ENCODE data around the gene LYRM7.

Gene LYRM7

DNA sequence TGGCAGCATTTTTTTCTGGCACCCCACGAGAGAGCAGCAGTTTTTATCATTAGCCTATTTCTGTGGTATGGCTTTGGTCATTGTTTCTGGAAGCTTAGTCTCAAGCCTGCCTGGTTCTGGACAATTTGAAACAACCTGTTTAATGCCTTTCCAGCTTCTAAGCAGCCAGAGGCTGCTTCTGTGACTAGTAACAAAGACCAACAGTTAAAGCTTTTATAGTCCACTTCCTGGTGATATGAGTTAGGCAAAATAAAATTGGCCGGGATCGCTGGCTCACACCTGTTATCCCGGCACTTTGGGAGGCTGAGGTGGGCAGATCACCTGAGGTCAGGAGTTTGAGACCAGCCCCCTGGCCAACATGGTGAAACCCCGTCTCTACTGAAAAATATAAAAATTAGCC is 24.0 kb downstream of the LYRM7 start:
- Mint-ChIP-seq H3K4me1 (no peaks in the 10 kb centered on the region), H3K36me3 (peaks cover 15 to 19% of the 10 kb centered on the region in 2 donors), H3K9me3 (no peaks in the 10 kb centered on the region), H3K27ac (no peak overlapping the region), H3K4me3 (no peak overlapping the region), H3K27me3 (no peaks in the 10 kb centered on the region)
- DNase-seq (no peak), ATAC-seq (replicated peaks) (no peak)

DNA sequence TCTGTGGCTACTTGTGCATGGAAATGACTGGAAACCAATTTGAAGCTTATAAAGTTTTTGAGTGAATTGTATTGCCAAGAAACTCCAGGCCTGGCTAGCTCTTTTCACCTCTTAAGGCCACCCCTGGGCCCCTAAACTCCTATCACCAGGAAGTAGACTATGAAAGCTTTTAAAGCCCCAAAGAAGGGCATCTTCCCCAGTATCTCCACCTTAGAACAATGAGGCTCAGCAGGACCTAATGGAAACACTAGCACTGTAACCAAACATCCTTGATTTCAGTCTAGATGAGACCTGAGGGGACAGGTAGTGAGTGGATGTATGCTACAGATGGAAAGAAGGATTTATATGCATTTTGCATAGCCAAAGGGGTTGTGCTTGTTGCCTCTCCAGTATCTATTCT is 25.0 kb downstream of the LYRM7 start:
- Mint-ChIP-seq H3K27me3 (no peaks in the 10 kb centered on the region), H3K27ac (no peak overlapping the region), H3K36me3 (peaks cover 15% of the 10 kb centered on the region in 2 donors), H3K4me3 (no peak overlapping the region), H3K4me1 (no peaks in the 10 kb centered on the region), H3K9me3 (no peaks in the 10 kb centered on the region)
- ATAC-seq (replicated peaks) = no peak
- DNase-seq = no peak

DNA sequence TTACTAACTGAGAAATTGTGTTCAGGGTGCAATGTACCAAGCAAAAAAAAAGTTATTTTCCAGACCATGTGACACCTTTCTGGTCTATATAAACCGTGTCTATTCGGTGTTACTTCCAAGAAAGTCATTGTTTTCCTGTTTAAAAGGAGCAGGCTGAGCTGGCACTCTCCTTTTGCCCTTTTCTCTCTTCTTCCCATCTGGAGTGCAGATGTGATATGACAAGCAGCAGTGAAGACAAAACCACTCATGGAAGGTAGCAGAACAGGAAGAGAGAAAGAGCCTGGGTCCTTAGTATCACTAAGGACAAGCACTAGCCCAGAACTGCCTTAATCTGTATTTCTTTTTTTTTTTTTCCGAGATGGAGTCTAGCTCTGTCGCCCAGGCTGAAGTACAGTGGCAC is 25.6 kb downstream of the LYRM7 start:
- Mint-ChIP-seq H3K27me3 (no peaks in the 10 kb centered on the region), H3K36me3 (peaks cover 15% of the 10 kb centered on the region in 2 donors), H3K4me3 (no peak overlapping the region), H3K9me3 (no peaks in the 10 kb centered on the region), H3K4me1 (no peaks in the 10 kb centered on the region), H3K27ac (no peak overlapping the region)
- ATAC-seq (replicated peaks) (no peak), DNase-seq (no peak)

DNA sequence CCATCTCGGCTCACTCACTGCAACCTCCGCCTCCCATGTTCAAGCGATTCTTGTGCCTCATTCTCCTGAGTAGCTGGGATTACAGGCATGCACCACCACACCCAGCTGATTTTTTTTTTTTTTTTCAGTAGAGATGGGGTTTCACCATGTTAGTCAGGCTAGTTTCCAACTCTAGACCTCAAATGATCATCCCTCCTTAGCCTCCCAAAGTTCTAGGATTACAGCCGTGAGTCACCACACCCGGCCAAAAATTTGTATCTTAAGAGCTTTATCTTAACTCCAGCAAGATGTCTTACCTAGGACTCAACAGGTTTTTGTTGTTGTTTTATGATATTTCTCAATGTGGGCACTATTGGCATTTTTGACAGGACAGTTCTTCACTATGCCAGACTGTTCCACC is 27.9 kb downstream of the LYRM7 start:
- DNase-seq (no peak), ATAC-seq (replicated peaks) (no peak)
- no peaks in the 10 kb centered on the region for H3K4me1 Mint-ChIP-seq
- no peaks in the 10 kb centered on the region for H3K27me3 Mint-ChIP-seq
- no peak overlapping the region for H3K4me3 Mint-ChIP-seq
- peaks cover 7 to 10% of the 10 kb centered on the region in 2 donors for H3K36me3 Mint-ChIP-seq
- H3K9me3 Mint-ChIP-seq = no peaks in the 10 kb centered on the region
- H3K27ac Mint-ChIP-seq = no peak overlapping the region

DNA sequence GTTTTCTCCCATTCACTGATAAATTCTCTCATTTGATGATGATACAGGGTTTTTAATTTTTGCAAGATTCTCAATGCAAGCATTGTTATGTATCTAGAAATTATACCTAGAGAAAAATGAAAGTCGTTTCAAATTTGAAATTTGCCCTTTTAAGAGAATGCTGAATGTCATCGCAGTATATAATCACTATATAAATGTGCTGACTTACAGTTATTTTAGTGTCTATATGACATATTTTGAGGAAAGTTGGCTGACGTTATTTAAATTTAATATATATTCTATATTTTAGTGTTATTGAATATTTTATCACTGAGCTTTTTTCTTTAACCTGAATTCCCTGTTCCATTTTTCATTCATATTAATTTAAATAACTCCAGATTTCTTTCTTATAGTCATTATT is 29.8 kb downstream of the LYRM7 start:
- H3K36me3 Mint-ChIP-seq = peaks cover 10% of the 10 kb centered on the region in 2 donors
- no peaks in the 10 kb centered on the region for H3K27me3 Mint-ChIP-seq
- H3K27ac Mint-ChIP-seq = no peak overlapping the region
- H3K4me1 Mint-ChIP-seq = no peaks in the 10 kb centered on the region
- H3K4me3 Mint-ChIP-seq = no peak overlapping the region
- H3K9me3 Mint-ChIP-seq = no peaks in the 10 kb centered on the region
- DNase-seq (no peak), ATAC-seq (replicated peaks) (no peak)

DNA sequence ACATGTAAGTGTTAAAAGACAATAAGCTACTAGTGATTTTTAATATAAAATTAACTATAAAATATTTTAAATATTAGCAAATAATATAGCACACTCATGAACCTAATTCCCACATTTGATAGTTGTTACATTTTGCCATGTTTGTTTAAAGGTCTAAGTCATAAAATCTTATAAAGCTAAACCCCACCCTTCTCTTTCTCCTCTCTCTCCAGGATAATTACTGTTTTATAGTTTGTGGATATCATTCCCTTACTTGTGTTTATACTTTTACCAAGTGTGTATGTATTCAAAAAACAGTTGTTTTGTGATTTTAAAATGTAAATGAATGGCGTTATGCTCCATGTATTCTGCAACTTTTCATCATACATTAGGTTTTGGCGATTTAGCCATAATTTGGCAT is 34.2 kb downstream of the LYRM7 start:
- peaks cover 13 to 22% of the 10 kb centered on the region in 2 donors for H3K4me1 Mint-ChIP-seq
- no peaks in the 10 kb centered on the region for H3K27me3 Mint-ChIP-seq
- no peak overlapping the region for H3K27ac Mint-ChIP-seq
- no peak for ATAC-seq (replicated peaks)
- peaks cover 0 to 3% of the 10 kb centered on the region in 2 donors for H3K36me3 Mint-ChIP-seq
- H3K9me3 Mint-ChIP-seq = no peaks in the 10 kb centered on the region
- H3K4me3 Mint-ChIP-seq = no peak overlapping the region
- DNase-seq = no peak

DNA sequence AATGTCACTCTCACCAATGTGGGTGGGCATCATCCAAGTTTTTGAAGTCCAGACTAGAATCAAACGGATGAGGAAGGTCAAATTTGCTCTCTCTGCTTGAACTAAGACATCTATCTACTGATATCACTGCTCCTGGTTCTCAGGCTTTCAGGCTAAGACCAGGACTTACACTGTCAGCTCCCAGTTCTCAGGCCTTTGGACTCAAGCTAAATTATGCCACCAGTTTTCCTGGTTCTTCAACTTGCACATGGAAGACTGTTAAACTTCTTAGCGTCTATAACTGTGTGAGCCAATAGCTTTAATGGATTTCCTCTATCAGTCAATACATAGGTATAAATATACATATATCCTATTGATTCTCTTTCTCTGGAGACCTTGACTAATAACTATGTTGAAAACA is 35.3 kb downstream of the LYRM7 start:
- no peak for DNase-seq
- Mint-ChIP-seq H3K27ac (peak overlapping the region; percentile 56), H3K9me3 (no peaks in the 10 kb centered on the region), H3K36me3 (peaks cover 0 to 3% of the 10 kb centered on the region in 2 donors), H3K4me1 (peaks cover 24 to 33% of the 10 kb centered on the region in 2 donors), H3K4me3 (no peak overlapping the region), H3K27me3 (no peaks in the 10 kb centered on the region)
- ATAC-seq (replicated peaks) = no peak

DNA sequence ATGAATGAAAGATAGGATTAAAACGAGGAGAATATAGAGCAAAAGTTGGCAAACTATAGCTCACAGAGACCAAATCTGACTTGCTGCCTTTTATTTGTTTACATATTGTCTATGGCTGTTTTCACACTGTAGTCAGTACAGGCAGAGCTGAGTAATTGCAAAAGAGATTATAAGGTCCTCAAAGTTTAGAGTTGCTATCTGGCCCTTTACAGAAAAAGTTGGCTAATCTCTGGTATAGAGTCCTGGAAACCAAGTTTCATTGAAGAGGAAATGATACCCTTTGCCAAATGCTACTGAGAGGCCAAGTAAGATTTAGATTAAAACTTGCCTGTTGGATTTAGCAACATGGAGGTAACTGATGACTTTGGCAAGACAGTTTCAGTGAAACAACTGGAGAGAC is 36.0 kb downstream of the LYRM7 start:
- H3K27ac Mint-ChIP-seq = peak overlapping the region; percentile 0
- ATAC-seq (replicated peaks) = no peak

DNA sequence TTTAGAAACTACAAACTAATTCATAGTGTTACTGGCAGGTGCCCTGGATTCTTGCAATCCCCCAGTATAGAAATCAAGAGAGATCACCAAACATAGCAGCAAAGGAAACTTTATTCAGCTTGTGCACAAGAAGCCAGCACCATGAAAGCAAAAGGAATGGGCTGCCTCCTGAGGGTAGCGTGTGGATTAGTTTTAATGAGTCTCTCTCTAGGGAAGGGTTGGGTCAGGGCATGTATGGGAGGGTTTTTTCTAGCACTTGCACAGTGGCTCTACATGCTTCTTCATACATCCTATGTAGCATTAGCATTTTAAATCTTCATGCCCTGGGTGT is 38.4 kb downstream of the LYRM7 start:
- H3K4me3 Mint-ChIP-seq = peak overlapping the region; percentile 79 to 80
- no peaks in the 10 kb centered on the region for H3K9me3 Mint-ChIP-seq
- H3K4me1 Mint-ChIP-seq = peaks cover 34 to 57% of the 10 kb centered on the region in 2 donors
- DNase-seq (no peak), ATAC-seq (replicated peaks) (no peak)
- peaks cover 2 to 9% of the 10 kb centered on the region in 2 donors for H3K36me3 Mint-ChIP-seq
- no peaks in the 10 kb centered on the region for H3K27me3 Mint-ChIP-seq
- peak overlapping the region; percentile 98 for H3K27ac Mint-ChIP-seq

More for the DNA sequence above, 36.0 kb downstream of the LYRM7 start:
- Mint-ChIP-seq H3K4me1 (peaks cover 28 to 40% of the 10 kb centered on the region in 2 donors), H3K9me3 (no peaks in the 10 kb centered on the region), H3K4me3 (no peak overlapping the region), H3K36me3 (peaks cover 0 to 3% of the 10 kb centered on the region in 2 donors), H3K27me3 (no peaks in the 10 kb centered on the region)
- no peak for DNase-seq

DNA sequence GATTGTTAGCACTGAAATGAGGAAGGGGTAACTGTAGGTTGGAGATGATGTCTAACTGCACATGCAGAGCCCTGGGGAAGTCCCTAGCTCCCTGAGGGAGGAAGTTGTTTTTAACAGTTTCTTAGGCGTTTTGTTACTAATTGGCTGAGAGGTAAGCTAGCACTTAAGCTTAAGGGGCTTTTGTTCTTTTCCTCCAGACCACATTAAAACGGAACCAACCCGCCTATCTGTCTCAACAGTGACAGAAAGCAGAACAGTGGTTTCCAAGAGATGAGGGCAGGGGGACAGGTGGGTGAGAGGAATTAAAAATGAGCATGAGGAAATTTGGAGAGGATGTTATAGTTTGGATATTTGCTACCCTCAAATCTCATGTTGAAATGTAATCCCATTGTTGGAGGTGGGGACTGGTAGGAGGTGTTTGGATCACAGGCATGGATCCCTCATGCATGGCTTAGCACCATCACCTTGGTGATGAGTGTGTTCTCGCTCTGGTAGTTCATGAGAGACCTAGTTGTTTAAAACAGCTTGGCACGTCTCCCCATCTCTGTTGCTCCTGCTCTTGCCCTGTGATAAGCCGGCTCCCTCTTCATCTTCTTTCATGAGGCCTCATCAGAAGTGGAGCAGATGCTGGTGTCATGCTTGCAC is 38.9 kb downstream of the LYRM7 start:
- Mint-ChIP-seq H3K27ac (peak overlapping the region; percentile 98), H3K9me3 (no peaks in the 10 kb centered on the region), H3K4me3 (peak overlapping the region; percentile 79 to 80), H3K4me1 (peaks cover 38 to 62% of the 10 kb centered on the region in 2 donors), H3K36me3 (peaks cover 2 to 9% of the 10 kb centered on the region in 2 donors), H3K27me3 (no peaks in the 10 kb centered on the region)
- peak; percentile 88 for ATAC-seq (replicated peaks)
- DNase-seq = peak; percentile 85

DNA sequence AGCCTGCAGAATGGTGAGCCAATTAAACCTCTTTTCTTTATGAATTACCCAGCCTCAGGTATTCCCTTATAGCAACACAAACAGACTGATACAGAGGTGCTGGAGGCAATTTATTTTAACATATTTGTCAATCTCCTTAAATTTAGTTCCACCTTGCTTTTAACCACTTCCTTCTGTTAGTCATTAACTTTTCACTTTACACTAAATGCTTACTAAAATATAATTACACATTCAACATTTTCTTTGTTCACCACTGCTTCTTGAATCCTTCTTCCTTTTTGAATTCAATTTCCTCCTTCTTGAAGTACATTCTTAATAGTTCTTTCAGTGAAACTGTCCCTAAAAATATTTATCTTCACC is 39.4 kb downstream of the LYRM7 start:
- peaks cover 2 to 7% of the 10 kb centered on the region in 2 donors for H3K36me3 Mint-ChIP-seq
- ATAC-seq (replicated peaks) (no peak), DNase-seq (no peak)
- H3K4me1 Mint-ChIP-seq = peaks cover 43 to 67% of the 10 kb centered on the region in 2 donors
- H3K27ac Mint-ChIP-seq = peak overlapping the region; percentile 98
- no peaks in the 10 kb centered on the region for H3K9me3 Mint-ChIP-seq
- no peaks in the 10 kb centered on the region for H3K27me3 Mint-ChIP-seq
- H3K4me3 Mint-ChIP-seq = peak overlapping the region; percentile 79 to 80

DNA sequence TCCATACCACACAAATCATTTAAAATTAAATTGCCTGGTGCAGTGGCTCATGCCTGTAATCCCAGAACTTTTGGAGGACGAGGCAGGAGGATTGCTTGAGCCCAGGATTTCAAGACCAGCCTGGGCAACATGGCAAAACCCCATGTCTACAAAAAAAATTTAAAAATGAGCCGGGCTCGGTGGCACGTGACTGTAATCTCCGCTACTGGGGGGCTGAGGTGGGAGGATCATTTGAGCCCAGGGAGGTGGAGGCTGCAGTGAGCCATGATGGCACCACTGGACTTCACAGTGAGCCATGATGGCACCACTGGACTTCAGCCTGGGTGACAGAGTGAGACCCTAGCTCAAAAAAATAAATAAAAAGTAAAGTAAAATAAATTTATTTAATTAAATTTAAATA is 40.9 kb downstream of the LYRM7 start:
- no peak for ATAC-seq (replicated peaks)
- Mint-ChIP-seq H3K36me3 (peaks cover 2 to 6% of the 10 kb centered on the region in 2 donors), H3K27ac (peak overlapping the region; percentile 91), H3K4me3 (peak overlapping the region; percentile 39 to 45), H3K9me3 (no peaks in the 10 kb centered on the region), H3K4me1 (peaks cover 43 to 75% of the 10 kb centered on the region in 2 donors), H3K27me3 (no peaks in the 10 kb centered on the region)
- no peak for DNase-seq

DNA sequence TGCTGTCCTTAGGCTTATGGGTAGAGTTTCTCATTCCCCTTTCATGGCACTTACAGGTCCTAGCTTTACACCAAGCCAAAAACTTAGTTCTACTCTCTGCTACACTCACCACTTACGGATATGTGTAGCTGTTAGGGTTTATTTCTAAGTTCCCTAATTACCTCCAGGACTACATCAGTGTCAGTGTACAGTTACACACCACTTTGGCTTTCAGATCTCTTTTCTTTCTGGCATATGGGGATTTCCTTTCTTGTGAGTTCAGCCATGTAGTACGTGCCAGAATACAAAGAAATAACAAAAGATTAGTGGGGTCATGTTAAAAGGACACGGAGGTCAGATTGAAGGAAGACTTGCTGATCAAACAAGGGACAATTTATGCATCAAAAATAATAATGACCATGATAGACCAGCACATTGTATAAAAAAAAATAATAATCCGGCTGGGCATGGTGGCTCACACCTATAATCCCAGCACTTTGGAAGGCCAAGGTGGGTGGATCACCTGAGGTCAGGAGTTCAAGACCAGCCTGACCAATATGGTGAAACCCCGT is 41.8 kb downstream of the LYRM7 start:
- peak; percentile 69 to 78 for ATAC-seq (replicated peaks)
- Mint-ChIP-seq H3K9me3 (no peaks in the 10 kb centered on the region), H3K36me3 (peaks cover 2 to 6% of the 10 kb centered on the region in 2 donors), H3K4me1 (peaks cover 44 to 79% of the 10 kb centered on the region in 2 donors), H3K27me3 (no peaks in the 10 kb centered on the region), H3K27ac (peak overlapping the region; percentile 92), H3K4me3 (peak overlapping the region; percentile 67 to 72)
- no peak for DNase-seq

DNA sequence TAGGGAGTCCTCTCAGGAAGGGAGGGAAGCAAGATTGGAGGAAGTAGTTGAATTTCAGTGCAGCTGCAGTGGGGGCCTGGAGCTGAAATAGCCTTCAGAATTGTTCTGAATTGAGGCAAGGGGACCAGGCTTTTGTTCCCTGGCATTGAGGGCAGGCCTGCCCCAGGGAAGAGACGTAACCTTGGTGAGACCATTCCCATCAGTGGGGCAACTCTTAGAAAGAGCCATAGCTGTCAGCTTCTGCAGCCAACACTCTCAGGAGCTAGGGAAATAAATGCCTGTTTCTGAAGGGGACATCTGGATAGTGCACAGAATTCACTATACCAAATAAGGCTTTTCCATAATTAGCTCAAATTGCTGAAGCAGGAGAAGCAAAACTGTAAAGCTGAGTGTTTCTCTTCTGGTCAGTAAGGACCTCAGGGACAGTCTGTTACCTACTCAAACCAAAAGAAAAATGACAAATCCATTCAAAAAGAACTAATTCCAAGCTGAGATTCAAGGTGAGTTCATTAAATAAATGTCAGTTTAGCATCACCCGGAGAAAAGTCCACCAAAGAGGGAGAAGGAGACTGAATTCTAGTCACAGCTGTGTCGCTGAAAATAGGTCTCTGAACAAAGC is 44.0 kb downstream of the LYRM7 start:
- ATAC-seq (replicated peaks) (no peak), DNase-seq (no peak)
- Mint-ChIP-seq H3K36me3 (peaks cover 2 to 6% of the 10 kb centered on the region in 2 donors), H3K27ac (peak overlapping the region; percentile 42), H3K27me3 (no peaks in the 10 kb centered on the region), H3K4me1 (peaks cover 38 to 80% of the 10 kb centered on the region in 2 donors), H3K9me3 (peaks cover 0 to 2% of the 10 kb centered on the region in 2 donors), H3K4me3 (no peak overlapping the region)

DNA sequence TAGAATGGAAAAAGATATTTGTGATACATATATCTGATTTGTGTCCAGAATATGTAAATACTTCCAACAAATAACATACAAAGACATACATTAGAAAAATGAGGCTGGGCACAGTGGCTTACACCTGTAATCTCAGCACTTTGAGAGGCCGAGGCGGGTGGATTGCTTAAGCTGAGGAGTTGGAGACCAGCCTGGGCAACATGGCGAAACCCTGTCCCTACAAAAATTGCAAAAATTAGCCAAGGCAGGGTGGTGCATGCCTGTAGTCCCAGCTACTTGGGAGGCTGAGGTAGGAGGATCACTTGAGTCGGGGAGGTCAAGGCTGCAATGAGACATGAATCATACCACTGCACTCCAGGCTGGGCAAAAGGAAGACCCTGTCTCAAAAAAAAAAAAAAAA is 47.0 kb downstream of the LYRM7 start:
- ATAC-seq (replicated peaks) (no peak), DNase-seq (no peak)
- Mint-ChIP-seq H3K9me3 (peaks cover 0 to 2% of the 10 kb centered on the region in 2 donors), H3K27me3 (no peaks in the 10 kb centered on the region), H3K4me1 (peaks cover 18 to 61% of the 10 kb centered on the region in 2 donors), H3K4me3 (no peak overlapping the region), H3K27ac (peak overlapping the region; percentile 77), H3K36me3 (no peaks in the 10 kb centered on the region)

Data from stimulated activated naive B cell treated with anti-CD40 and anti-IgM and Interleukin-4, amounts not matched to agents 10 μg/mL and 1 μg/mL and 100 μg/mL, for 72 hours (primary cell).